ENCODE results near the gene DHCR7.

DNA sequence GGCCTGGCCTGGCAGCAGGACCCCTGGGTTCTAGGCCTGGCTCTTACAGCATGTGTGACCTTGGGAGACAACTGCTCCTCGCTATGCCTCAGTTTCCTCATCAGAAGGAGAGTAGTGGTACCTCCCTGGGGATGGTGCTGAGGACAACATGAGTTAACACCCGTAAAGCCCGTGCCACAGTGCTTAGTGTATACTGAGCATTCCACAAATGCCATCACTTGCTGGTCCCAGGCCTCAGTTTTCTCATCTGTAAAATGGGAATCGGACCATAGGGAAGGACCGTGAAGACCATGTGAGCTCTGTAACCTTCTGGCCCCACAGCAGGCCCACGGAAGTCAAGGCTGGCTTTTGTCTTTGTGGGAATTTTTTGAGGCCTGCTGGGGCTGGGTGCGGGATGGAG lies 52.4 kb downstream of the DHCR7 start:
- TF ChIP-seq, protein P1, sequence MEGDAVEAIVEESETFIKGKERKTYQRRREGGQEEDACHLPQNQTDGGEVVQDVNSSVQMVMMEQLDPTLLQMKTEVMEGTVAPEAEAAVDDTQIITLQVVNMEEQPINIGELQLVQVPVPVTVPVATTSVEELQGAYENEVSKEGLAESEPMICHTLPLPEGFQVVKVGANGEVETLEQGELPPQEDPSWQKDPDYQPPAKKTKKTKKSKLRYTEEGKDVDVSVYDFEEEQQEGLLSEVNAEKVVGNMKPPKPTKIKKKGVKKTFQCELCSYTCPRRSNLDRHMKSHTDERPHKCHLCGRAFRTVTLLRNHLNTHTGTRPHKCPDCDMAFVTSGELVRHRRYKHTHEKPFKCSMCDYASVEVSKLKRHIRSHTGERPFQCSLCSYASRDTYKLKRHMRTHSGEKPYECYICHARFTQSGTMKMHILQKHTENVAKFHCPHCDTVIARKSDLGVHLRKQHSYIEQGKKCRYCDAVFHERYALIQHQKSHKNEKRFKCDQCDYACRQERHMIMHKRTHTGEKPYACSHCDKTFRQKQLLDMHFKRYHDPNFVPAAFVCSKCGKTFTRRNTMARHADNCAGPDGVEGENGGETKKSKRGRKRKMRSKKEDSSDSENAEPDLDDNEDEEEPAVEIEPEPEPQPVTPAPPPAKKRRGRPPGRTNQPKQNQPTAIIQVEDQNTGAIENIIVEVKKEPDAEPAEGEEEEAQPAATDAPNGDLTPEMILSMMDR (conservative IDR thresholded peaks at IDR 0.05; ENCODE audit: low read depth, low read length), result no peak
- no peak for TF ChIP-seq EZH2 (IDR thresholded peaks at IDR 0.05; ENCODE audit: borderline replicate concordance, low read depth, low read length, poor library complexity, severe bottlenecking)
